Activated gamma-delta T cell (primary cell): ENCODE data around the gene ULK4.
"Not testable (repeated sequence)": the region's sequence is repeated elsewhere in the genome, so short reads cannot be mapped to it uniquely, and the experiment has no call there.

ENCODE experiments used
- DNase-seq: peaks from one replicate; lab custom pipeline; 2025; lab: John Stamatoyannopoulos, UW

Gene ULK4

GRCh38 chr3:41436983-41437382 lies 524.9 kb downstream of the ULK4 start:
- DNase-seq, result no peak

- DNase-seq, result no peak
These were observed 527.1 kb downstream of the ULK4 start for GRCh38 chr3:41434781-41435180.

- DNase-seq, result no peak
These were observed 530.5 kb downstream of the ULK4 start for GRCh38 chr3:41431386-41431785.

- DNase-seq, result no peak
These were observed 531.0 kb downstream of the ULK4 start for GRCh38 chr3:41430886-41431285.

- no peak for DNase-seq
These were observed 531.5 kb downstream of the ULK4 start for GRCh38 chr3:41430391-41430790.

GRCh38 chr3:41426485-41426884 lies 535.4 kb downstream of the ULK4 start:
- DNase-seq, result no peak

- no peak for DNase-seq
These were observed 537.2 kb downstream of the ULK4 start for GRCh38 chr3:41424543-41425300.

GRCh38 chr3:41419809-41420208 lies 542.1 kb downstream of the ULK4 start:
- no peak for DNase-seq

- no peak for DNase-seq
These were observed 542.8 kb downstream of the ULK4 start for GRCh38 chr3:41418961-41419691.

- no peak for DNase-seq
These were observed 544.3 kb downstream of the ULK4 start for GRCh38 chr3:41417574-41417973.

GRCh38 chr3:41411065-41411464 lies 550.8 kb downstream of the ULK4 start:
- no peak for DNase-seq

- DNase-seq, result no peak
These were observed 556.4 kb downstream of the ULK4 start for GRCh38 chr3:41405466-41405865.

- no peak for DNase-seq
These were observed 557.3 kb downstream of the ULK4 start for GRCh38 chr3:41404582-41404981.

GRCh38 chr3:41394896-41395295 lies 567.0 kb downstream of the ULK4 start:
- no peak for DNase-seq

GRCh38 chr3:41370765-41371535 lies 591.0 kb downstream of the ULK4 start:
- not testable (repeated sequence) for DNase-seq

GRCh38 chr3:41370307-41370706 lies 591.6 kb downstream of the ULK4 start:
- no peak for DNase-seq

GRCh38 chr3:41369838-41370237 lies 592.1 kb downstream of the ULK4 start:
- no peak for DNase-seq

- no peak for DNase-seq
These were observed 595.9 kb downstream of the ULK4 start for GRCh38 chr3:41365973-41366372.

- DNase-seq, result no peak
These were observed 597.2 kb downstream of the ULK4 start for GRCh38 chr3:41364736-41365135.

GRCh38 chr3:41363830-41364523 lies 597.9 kb downstream of the ULK4 start:
- no peak for DNase-seq

GRCh38 chr3:41362638-41363559 lies 599.0 kb downstream of the ULK4 start:
- no peak for DNase-seq
